Measurements from ENCODE around the gene ANKRD60.

The ANKRD60 gene

GRCh38 chr20:58222446-58222845 is 6.0 kb downstream of the ANKRD60 start:
- DNase-seq, result no peak

DNA sequence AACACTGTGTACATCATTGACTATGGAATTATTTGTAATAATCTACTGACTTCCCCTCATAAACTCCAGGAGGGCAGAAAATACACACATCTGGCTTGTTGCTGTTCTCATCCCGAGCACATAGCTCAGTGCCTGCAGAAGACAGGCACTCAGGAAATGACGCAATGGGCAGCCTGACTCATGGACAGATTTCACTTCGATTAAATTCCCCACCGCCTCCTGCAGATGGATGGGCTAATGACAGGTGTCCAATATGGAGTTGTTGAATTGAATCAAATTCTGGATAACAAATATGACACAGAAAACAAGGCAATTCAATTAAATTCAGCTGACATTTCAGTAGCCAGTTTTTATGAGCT is 9.1 kb downstream of the ANKRD60 start:
- DNase-seq, result no peak

DNA sequence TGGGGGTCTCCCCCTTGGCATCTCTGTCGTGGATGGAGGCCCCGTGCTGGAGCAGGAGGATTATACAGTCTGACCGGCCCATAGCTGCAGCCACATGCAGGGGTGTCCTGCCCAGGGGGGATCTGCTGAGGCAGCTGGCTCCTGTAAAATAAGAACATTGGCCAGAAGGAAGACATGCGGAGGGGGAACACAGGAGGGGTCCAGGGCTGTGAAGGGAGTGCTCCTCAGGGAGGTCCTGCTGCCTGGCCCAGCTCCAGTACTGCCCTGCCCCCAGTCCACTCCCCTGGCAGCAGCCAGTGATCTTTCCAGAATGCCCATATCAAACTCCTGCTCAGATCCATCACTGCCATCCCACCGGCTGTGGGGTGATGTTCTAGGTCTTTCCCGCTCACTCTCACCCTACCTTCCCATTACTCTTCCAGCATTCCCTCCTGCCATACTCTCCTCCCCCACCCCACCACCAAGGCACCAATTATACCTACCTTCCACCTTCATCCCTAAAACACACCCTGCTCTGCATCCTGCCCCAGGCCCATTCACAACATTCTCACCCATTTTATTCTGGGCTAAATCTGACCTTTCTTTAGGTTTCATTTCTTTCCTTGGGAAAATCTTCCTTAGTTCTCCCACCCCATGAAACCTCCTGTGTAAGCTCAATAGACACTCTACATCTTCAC is 9.7 kb downstream of the ANKRD60 start:
- DNase-seq, result no peak

GRCh38 chr20:58216334-58216733 is 12.1 kb downstream of the ANKRD60 start:
- no peak for DNase-seq

GRCh38 chr20:58215116-58215515 is 13.3 kb downstream of the ANKRD60 start:
- DNase-seq, result no peak

- DNase-seq, result no peak
Measured at GRCh38 chr20:58214310-58214709, 14.1 kb downstream of the ANKRD60 start.

- no peak for DNase-seq
Measured at GRCh38 chr20:58213716-58214115, 14.7 kb downstream of the ANKRD60 start.

DNA sequence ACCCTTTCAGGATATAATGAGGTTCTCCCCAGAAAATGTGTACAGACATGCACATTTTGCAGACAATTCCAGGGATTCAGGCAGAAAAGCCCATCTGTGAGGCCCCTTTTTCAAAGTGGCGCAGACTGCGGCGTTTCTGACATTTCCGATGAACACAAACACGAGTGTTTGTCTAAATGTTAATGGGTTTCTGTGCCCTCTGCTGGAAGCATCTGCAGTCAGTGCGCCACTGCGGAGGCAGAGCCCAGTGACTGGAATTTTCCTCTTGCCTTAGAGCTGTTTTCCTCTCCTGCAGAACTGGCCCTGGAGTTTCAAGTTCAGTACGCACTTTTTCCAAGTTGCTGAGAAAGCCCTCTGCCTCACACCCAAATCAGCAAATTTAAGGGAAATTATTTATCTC is 15.3 kb downstream of the ANKRD60 start:
- DNase-seq, result no peak

- peak; percentile 51 for DNase-seq
Measured at GRCh38 chr20:58212636-58213035, 15.8 kb downstream of the ANKRD60 start.

DNA sequence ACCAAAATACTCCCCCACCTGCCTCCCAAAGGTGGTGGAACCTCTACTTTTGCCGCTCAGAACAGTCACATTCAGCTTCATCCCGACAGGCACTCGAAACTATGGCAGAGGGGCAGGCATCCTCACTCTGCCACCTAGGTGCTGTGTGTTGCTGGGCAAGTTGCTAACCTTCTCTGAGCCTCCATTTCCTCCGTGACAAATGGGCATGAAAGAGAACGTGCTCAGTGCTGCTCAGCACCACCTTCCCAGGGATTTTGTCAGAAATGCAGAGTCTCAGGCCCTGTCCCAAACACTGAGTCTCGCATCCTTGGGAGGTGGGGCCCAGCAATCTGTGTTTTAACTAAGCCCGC is 18.1 kb downstream of the ANKRD60 start:
- DNase-seq, result no peak

DNA sequence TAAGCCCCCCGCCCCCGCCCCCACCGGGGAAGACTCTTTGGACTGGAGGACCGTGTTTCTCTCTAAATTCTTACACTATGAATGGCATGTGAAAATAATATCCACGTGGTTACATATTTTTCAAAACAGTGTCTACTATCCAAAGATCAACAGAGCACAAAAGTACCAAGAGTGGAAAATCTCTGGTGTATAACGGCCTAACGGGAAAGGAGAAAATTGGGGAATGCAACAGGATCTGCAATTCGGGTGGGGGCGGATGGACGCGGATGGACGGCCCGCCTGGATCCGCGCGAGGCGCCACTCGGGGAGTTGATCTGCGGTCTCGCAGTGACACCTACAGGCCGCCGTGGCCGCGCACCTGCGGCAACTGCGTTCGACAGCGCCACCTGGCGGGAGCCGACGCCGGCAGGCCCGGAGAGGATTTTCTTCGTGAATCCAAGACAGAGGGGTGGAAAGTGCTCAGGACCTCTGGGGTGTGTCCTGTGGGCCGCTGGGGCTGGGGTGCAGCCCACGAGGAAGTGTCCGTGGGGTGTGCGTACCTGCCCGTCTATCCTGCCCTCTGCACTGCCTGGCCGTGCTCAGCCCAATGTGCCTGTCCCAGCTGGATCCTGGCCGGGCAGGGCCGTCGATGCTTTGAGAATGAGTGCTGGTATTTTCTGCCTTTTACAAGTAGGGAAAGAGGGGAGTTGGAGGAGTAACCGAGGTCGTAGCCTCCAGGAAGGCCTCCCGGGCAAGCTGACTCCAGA is 18.6 kb downstream of the ANKRD60 start:
- peak; percentile 79 for DNase-seq

- DNase-seq, result no peak
Measured at GRCh38 chr20:58208944-58209343, 19.5 kb downstream of the ANKRD60 start.

DNA sequence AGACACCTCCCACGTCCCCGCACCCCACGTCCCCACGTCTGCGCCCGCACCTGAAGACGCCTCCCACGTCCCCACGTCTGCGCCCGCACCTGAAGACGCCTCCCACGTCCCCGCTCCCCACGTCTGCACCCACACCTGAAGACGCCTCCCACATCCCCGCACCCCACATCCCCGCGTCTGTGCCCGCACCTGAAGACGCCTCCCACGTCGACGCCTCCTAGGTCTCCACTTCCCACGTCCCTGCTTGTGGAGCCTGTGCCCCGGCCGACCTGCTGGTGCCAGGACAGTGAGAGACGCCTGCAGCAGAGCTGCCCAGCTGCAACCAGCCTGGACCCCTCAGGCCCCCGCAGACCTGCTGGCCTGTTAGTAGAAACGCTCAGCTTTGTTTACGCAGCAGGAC is 22.6 kb downstream of the ANKRD60 start:
- DNase-seq, result no peak

DNA sequence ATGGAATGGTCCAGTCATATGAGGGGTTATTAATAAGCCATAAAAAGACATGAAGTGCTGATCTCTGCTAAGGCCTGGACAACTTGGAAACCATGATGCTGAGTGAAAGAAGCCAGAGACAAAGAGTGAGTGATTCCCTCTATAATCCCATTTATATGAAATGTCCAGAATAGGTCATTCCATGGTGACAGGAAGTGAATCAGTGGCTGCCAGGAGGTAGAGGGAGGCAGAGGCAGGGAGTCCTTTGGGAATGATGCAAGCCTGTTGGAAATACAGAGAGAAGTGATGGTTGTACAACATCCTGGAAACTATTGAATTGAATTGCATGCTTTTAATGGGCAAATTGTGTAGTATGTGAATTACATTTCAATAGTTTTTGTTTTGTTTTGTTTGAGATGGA is 26.4 kb downstream of the ANKRD60 start:
- DNase-seq, result no peak

DNA sequence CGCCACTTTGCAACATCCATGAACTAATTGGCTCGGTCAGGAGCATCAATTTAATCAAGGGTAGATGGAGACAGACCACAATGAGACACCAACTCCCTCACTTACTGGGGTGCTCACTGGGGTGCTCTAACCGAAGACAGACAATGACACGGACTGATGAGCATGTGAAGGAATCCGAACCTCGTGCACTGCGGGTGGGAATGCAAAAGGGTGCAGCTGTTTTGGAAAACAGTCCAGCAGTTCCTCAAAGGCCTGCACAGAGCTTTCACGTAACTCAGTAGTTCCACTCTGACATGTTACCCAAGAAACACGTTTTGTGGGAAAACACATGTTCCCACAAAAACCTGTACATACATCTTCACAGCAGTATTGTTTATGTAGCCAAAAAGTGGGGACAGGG is 26.8 kb downstream of the ANKRD60 start:
- no peak for DNase-seq

DNA sequence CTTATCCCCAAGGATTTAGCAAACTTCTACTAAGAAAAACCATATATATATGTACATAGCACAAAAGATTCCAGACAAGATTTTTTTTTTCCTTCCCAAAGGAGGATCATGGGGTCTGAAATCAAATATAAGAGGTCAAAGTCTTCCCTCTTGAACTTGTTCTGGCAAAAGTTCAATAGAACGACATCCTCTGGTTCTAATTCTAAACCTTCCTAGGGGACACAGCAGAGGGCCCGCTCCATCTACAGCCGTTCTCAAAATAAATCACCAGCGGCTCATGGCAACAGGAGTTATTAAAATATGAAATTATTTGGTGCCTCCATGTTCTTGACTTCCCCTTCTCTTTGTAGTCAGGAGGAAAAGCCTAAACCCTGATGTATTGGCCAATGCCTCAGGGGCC is 29.0 kb downstream of the ANKRD60 start:
- DNase-seq, result no peak

DNA sequence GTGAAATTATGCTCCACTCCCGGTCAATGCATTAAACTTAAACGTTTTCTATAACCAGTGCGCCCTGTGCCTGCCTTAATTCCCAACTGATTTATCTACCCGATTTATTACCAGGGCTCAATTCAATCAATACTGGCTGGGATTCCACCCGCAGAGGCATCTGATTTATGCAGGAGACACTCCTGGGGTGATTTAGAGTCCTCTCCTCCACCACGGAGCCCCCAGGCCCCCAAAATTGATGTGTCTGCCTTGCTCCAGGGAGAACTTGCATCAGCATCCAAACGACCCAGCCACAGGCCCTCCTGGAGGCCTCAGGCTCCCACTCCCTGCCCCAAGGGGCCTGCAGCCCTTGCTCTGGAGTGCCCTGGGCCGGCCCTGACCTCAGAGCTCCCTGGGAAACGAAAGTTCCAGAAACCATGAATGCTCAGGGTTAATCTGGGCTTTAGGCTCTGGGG is 29.5 kb downstream of the ANKRD60 start:
- no peak for DNase-seq

GRCh38 chr20:58198384-58198783 is 30.1 kb downstream of the ANKRD60 start:
- DNase-seq, result no peak

GRCh38 chr20:58197185-58197469 is 31.3 kb downstream of the ANKRD60 start:
- no peak for DNase-seq

DNA sequence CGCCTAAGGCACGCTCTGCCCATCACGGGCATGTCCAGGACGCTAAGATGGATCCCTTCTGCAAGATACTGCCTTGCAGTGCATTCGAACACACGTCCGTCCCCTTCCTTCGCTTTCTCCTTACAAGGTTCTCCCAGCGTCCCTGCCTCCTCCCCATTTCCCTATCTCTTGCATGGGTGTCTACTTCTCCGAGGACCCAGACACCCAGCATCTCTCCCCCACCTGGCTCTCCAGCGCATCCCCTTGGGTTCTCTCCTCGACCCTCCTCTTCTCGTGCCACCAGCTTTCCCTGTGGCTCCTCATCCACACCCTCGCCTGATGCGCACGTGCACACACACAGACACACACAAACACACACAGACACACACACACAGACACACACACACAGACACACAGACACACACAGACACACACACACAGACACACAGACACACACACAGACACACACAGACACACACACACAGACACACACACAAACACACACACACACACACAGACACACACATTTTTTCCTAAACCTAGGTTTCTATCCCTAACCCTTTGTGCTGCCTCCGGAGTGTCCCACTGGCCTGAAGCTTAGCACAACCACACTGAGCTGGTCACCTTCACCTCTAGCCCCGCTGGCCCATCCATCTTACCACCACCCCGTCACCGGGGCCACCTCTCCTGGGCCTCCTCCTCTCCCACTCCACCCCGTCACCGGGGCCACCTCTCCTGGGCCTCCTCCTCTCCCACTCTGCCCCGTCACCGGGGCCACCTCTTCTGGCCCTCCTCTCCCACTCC is 31.9 kb downstream of the ANKRD60 start:
- DNase-seq, result no peak

DNA sequence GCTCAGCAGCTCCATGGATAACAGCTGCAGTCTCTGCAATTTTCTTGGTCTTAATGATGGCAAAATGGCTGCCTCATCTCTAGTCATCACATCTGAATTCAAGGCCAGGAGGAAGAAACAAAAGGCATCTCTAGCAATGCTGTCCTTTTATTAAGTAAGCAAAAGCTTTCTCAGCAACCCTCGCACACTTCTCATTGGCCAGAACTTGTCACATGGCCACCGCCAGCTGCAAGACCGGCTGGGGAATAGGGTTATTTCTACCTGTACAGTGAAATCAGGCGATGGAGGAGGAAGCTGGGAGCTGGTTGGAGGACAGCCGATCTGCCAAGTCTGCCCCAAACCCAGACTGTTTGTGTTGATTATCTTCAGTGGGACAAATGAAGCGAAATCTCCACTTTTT is 33.4 kb downstream of the ANKRD60 start:
- no peak for DNase-seq

- no peak for DNase-seq
Measured at GRCh38 chr20:58194175-58194791, 34.2 kb downstream of the ANKRD60 start.

DNA sequence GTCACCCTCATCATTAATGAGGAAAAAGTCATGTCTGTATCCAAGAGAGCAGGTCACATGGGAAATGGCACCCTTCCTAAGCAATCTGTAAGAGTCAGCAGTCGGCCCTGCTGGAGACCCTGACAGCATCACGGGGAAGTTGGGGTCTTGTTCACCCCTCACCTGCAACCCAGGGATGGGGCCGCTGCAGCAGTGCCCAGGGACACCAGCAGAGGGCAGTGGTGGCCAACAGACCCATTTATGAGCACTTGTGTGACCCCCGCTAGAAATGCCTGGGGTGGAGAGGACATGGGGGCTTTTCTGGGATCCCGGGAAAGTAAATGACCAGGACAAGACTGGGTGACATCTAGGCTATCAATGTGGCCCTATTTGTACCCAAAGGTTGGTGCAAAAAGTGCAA is 35.9 kb downstream of the ANKRD60 start:
- peak; percentile 20 for DNase-seq

DNA sequence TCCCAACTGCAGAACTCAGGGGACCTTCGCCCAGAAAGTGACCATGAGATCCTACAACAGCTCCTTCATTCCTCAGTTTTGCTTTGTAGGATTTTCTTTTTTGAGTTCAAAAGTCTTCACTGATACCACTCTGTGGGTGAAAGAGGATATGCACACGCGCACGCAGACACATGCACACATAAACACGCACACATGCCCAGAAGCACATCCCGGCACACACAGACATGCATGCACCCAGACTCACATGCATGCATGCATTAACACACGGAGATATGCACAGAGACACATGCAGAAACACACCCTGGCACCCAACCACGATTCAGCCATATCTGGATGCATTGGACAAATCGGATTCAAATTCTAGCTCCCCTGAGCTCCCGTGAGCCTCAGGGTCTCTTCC is 36.4 kb downstream of the ANKRD60 start:
- DNase-seq, result no peak
